ENCODE measurements around the gene FHIP1B. TPM values are rescaled to one million over a fixed set of nuclear protein-coding genes. Genes with fewer than 3 reads are reported as not detected.

The FHIP1B gene
- total and polyA plus RNA-seq, 4 donors = 12.3 to 21.2 (median 16.9) TPM

GRCh38 chr11:6253197-6253596 is 18.8 kb upstream of the FHIP1B start:
- H3K27ac ChIP-seq (ENCODE audit: low read depth in 1 of 2, low read length in 2 of 2) = no peak overlapping the region
- no peaks in the 10 kb centered on the region for H3K4me1 ChIP-seq (ENCODE audit: control insufficient read depth in 4 of 4, insufficient read depth in 4 of 4, low read length in 3 of 4)
- TF ChIP-seq EGR1 (IDR thresholded peaks at IDR 0.05; ENCODE audit: low read depth in 2 of 2) (no peak), YY1 (IDR thresholded peaks at IDR 0.05) (no peak), JUND (IDR thresholded peaks at IDR 0.05) (no peak), RXRA (IDR thresholded peaks at IDR 0.05) (no peak), NR2F2 (IDR thresholded peaks at IDR 0.05) (no peak), FOXA1 (IDR thresholded peaks at IDR 0.05) (no peak), GABPA (IDR thresholded peaks at IDR 0.05 in 1 of 2, conservative IDR thresholded peaks at IDR 0.05 in 1 of 2) (no peak)

DNA sequence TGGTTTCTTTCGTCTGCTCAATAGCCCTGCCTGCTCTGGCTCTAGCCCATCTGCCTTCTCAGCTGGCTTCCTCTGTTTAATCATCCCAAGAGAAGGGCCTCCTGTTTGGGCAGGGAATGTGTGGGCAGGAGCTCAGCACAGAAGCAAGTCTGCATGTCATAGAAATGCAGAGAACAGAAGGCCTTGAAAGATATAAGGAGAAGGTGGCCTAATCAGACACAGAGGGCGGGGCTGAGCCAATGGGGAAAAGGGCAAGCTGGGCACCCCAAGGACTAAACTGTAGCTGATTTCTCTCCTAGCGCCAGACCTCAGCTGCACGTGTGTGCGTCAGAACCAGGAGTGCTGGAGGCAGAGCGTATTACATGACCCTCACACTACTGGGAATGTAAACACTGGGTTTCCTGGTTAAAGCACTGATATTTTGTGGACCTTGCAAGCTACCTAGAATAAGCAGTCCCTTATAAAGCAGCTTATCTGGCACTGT is 17.6 kb upstream of the FHIP1B start:
- DNase-seq (ENCODE audit: low spot score) = peak; percentile 70
- Histone ChIP-seq H3K27ac (ENCODE audit: low read depth in 1 of 2, low read length in 2 of 2) (no peak overlapping the region), H3K36me3 (ENCODE audit: control insufficient read depth in 4 of 4, insufficient read depth in 3 of 4, low read depth in 1 of 4, low read length in 3 of 4) (no peaks in the 10 kb centered on the region), H3K4me3 (ENCODE audit: low read depth in 1 of 3, low read length in 3 of 3) (no peak overlapping the region), H3K27me3 (ENCODE audit: control insufficient read depth in 4 of 4, insufficient read depth in 4 of 4, low read length in 3 of 4) (peaks cover 0 to 6% (median 0%) of the 10 kb centered on the region in 4 donors), H3K9me3 (ENCODE audit: control insufficient read depth in 4 of 4, low read length in 3 of 4) (no peaks in the 10 kb centered on the region), H3K4me1 (ENCODE audit: control insufficient read depth in 4 of 4, insufficient read depth in 4 of 4, low read length in 3 of 4) (no peaks in the 10 kb centered on the region), H3K9ac (ENCODE audit: low read depth in 1 of 2, low read length in 2 of 2) (no peak overlapping the region)
- 87% methylated on average over 6 of the region's 6 CpGs for WGBS
- no peak for TF ChIP-seq ZBTB33 (IDR thresholded peaks at IDR 0.05)
- TF ChIP-seq JUND (IDR thresholded peaks at IDR 0.05) = no peak
- TF ChIP-seq, protein P1, sequence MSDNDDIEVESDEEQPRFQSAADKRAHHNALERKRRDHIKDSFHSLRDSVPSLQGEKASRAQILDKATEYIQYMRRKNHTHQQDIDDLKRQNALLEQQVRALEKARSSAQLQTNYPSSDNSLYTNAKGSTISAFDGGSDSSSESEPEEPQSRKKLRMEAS (IDR thresholded peaks at IDR 0.05) = no peak
- no peak for TF ChIP-seq GABPA (IDR thresholded peaks at IDR 0.05 in 1 of 2, conservative IDR thresholded peaks at IDR 0.05 in 1 of 2)
- no peak for TF ChIP-seq FOXA1 (IDR thresholded peaks at IDR 0.05)
- TF ChIP-seq, protein P2, sequence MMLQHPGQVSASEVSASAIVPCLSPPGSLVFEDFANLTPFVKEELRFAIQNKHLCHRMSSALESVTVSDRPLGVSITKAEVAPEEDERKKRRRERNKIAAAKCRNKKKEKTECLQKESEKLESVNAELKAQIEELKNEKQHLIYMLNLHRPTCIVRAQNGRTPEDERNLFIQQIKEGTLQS (IDR thresholded peaks at IDR 0.05) = no peak
- no peak for TF ChIP-seq HNF4G (IDR thresholded peaks at IDR 0.05)

More at GRCh38 chr11:6253197-6253596, 18.8 kb upstream of the FHIP1B start:
- Histone ChIP-seq H3K36me3 (ENCODE audit: control insufficient read depth in 4 of 4, insufficient read depth in 3 of 4, low read depth in 1 of 4, low read length in 3 of 4) (no peaks in the 10 kb centered on the region), H3K4me3 (ENCODE audit: low read depth in 1 of 3, low read length in 3 of 3) (no peak overlapping the region), H3K27me3 (ENCODE audit: control insufficient read depth in 4 of 4, insufficient read depth in 4 of 4, low read length in 3 of 4) (peaks cover 0 to 12% (median 5%) of the 10 kb centered on the region in 4 donors), H3K9me3 (ENCODE audit: control insufficient read depth in 4 of 4, low read length in 3 of 4) (no peaks in the 10 kb centered on the region), H3K9ac (ENCODE audit: low read depth in 1 of 2, low read length in 2 of 2) (no peak overlapping the region)
- DNase-seq (ENCODE audit: low spot score) = no peak
- WGBS = 86% methylated on average over 1 of the region's 1 CpG

DNA sequence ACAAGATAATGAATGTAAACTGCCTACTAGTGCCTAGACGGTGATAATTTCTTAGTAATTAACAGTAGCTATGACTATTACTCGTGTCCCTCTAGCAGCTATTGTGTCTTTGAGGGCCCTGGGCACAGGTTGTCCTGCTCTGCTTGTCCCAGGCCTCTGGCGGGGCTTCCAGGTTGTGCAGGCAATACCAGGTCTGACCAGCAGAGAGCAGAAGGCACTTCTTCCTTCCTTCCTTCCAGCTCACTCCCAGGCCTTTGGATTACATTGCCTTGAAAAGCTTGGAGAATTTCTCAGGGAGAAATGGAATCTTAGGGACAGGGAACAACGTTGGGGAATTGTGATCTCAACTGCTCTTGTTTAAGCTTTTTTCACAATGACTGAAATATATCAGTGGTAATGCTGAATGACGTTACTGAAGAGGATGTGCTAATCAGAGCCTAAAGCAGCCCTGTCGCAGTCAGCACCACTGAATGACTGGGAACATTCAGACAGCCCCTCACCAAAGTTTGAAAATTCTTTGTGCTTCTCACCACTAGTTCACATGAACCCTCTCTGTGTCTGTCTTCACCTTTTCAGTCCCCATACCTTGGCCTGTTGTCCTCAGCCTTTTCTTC is 16.8 kb upstream of the FHIP1B start:
- 64% methylated on average over 6 of the region's 6 CpGs for WGBS
- Histone ChIP-seq H3K9ac (ENCODE audit: low read depth in 1 of 2, low read length in 2 of 2) (no peak overlapping the region), H3K9me3 (ENCODE audit: control insufficient read depth in 4 of 4, low read length in 3 of 4) (no peaks in the 10 kb centered on the region), H3K27me3 (ENCODE audit: control insufficient read depth in 4 of 4, insufficient read depth in 4 of 4, low read length in 3 of 4) (peaks cover 0 to 6% (median 0%) of the 10 kb centered on the region in 4 donors), H3K27ac (ENCODE audit: low read depth in 1 of 2, low read length in 2 of 2) (no peak overlapping the region), H3K36me3 (ENCODE audit: control insufficient read depth in 4 of 4, insufficient read depth in 3 of 4, low read depth in 1 of 4, low read length in 3 of 4) (no peaks in the 10 kb centered on the region), H3K4me3 (ENCODE audit: low read depth in 1 of 3, low read length in 3 of 3) (no peak overlapping the region), H3K4me1 (ENCODE audit: control insufficient read depth in 4 of 4, insufficient read depth in 4 of 4, low read length in 3 of 4) (no peaks in the 10 kb centered on the region)
- DNase-seq (ENCODE audit: low spot score) = peak; percentile 76
- TF ChIP-seq NR2F2 (IDR thresholded peaks at IDR 0.05) (no peak), YY1 (IDR thresholded peaks at IDR 0.05) (no peak), JUND (IDR thresholded peaks at IDR 0.05) (no peak), FOXA1 (IDR thresholded peaks at IDR 0.05) (no peak), RAD21 (IDR thresholded peaks at IDR 0.05) (peak; percentile 68 to 83), REST (IDR thresholded peaks at IDR 0.05) (no peak), TAF1 (conservative IDR thresholded peaks at IDR 0.05) (no peak), ZBTB33 (IDR thresholded peaks at IDR 0.05) (no peak)
- TF ChIP-seq, protein P2 (IDR thresholded peaks at IDR 0.05) = no peak
- TF ChIP-seq, protein P1 (IDR thresholded peaks at IDR 0.05) = no peak
